HepG2 (cell line): ENCODE measurements around the gene ATG13. TPM values are rescaled to one million over a fixed set of nuclear protein-coding genes. Genes with fewer than 3 reads are reported as not detected.

Source experiments
- ATAC-seq: fragments of 200-7000 bp; cut with Tn5 transposase; 3 replicates; pipeline ENCODE4 v1.9.1; 2020; ENCODE audit warnings: mild to moderate bottlenecking, moderate library complexity
- BruUV-seq: library from RNA; stranded (reverse); fragments of 400-500 nt; replicated peaks from 2 replicates; lab custom pipeline; 2021; lab: Mats Ljungman, UMichigan
- CTCF ChIA-PET: fragments of 300-600 bp; formaldehyde crosslinking; extraction: SDS; loops from one replicate; lab custom pipeline; 2021; ENCODE audit warnings: low total read pairs, inconsistent platforms, low intra/inter-chr PET ratio; lab: Yijun Ruan, JAX
- POLR2A ChIA-PET: fragments of 350-600 bp; sonication (Branson Sonifier 250); formaldehyde crosslinking; loops from one replicate; lab custom pipeline; 2020; ENCODE audit warnings: antibody characterized with exemption, inconsistent platforms; lab: Yijun Ruan, JAX
- DNase-seq: peaks from one replicate; pipeline ENCODE4 v3.0.0-alpha.2; 2015; ENCODE audit warnings: low spot score
- FAIRE-seq: peaks from 3 replicates; lab custom pipeline; 2011; peaks lifted over from hg19 to GRCh38; lab: Jason Lieb, UNC
- H2AFZ ChIP-seq: one replicate; pipeline ENCODE4 v1.6.1; 2011; ENCODE audit warnings: low read length, inconsistent platforms
- H3K27ac ChIP-seq: fragments of 300-600 bp; 3 replicates; pipeline ENCODE4 v1.8.0; 2011; ENCODE audit warnings: mixed run types, mild to moderate bottlenecking, mixed read lengths, low read length, inconsistent platforms; ENCODE audit not compliant: insufficient read depth; ENCODE audit errors: extremely low read length
- H3K27me3 ChIP-seq, 2 experiments: fragments of 200-600 bp in 1 of 2; 2 replicates in 1 of 2; 3 replicates in 1 of 2; pipeline versions ENCODE4 v1.6.0 to v1.8.0; 2011; ENCODE audit warnings: low read length in 2 of 2, mild to moderate bottlenecking in 2 of 2, moderate library complexity in 2 of 2, inconsistent platforms in 1 of 2; ENCODE audit not compliant: insufficient read depth in 2 of 2, control insufficient read depth in 1 of 2
- H3K36me3 ChIP-seq, 2 experiments: fragments of 200-600 bp in 1 of 2; replicated peaks in 1 of 2; 2 replicates in 1 of 2; 3 replicates in 1 of 2; pipeline versions ENCODE4 v1.5.1 to v1.8.0; 2011; ENCODE audit warnings: low read length in 2 of 2, inconsistent platforms in 1 of 2; ENCODE audit not compliant: insufficient read depth in 2 of 2, control insufficient read depth in 1 of 2
- H3K4me1 ChIP-seq: 2 replicates; pipeline ENCODE4 v1.5.1; 2012; ENCODE audit warnings: low read length, inconsistent platforms; ENCODE audit not compliant: insufficient read depth
- H3K4me2 ChIP-seq: 2 replicates; pipeline ENCODE4 v1.6.0; 2011; ENCODE audit warnings: low read depth, low read length, inconsistent platforms
- H3K4me3 ChIP-seq, 3 experiments: fragments of 200-600 bp in 1 of 3; sonication (generic), shearing (Covaris generic) in 1 of 3; replicated peaks in 1 of 3; 2 replicates each; pipeline ENCODE4 v1.5.1; 2011 to 2016; ENCODE audit warnings: low read length in 3 of 3, inconsistent platforms in 2 of 3, low read depth in 2 of 3, mild to moderate bottlenecking in 2 of 3, control low read depth in 1 of 3, mixed read lengths in 1 of 3; ENCODE audit not compliant: insufficient read depth in 1 of 3
- H3K79me2 ChIP-seq: one replicate; pipeline ENCODE4 v1.6.1; 2011; ENCODE audit warnings: low read length, inconsistent platforms; ENCODE audit not compliant: insufficient read depth
- H3K9ac ChIP-seq: 2 replicates; pipeline ENCODE4 v1.6.0; 2011; ENCODE audit warnings: mild to moderate bottlenecking, low read depth, low read length, inconsistent platforms; ENCODE audit not compliant: insufficient read depth
- H3K9me3 ChIP-seq: 2 replicates; pipeline ENCODE4 v1.5.1; 2012; ENCODE audit warnings: mild to moderate bottlenecking, low read length
- H4K20me1 ChIP-seq: 2 replicates; pipeline ENCODE4 v1.6.0; 2011; ENCODE audit warnings: inconsistent platforms, mild to moderate bottlenecking, low read length, moderate library complexity; ENCODE audit not compliant: insufficient read depth
- KLF16 ChIP-seq, 2 experiments: sonication (generic) in 1 of 2; formaldehyde crosslinking in 1 of 2; IDR thresholded peaks; 2 replicates each; pipeline versions ENCODE4 v1.6.1 to v1.8.0; 2016 to 2023; ENCODE audit warnings: missing genetic modification reagents in 2 of 2, missing compliant biosample characterization in 1 of 2
- KMT2B ChIP-seq: IDR thresholded peaks from 2 replicates; pipeline ENCODE4 v1.6.1; 2016; ENCODE audit warnings: missing genetic modification reagents, missing compliant biosample characterization
- ZNF264 ChIP-seq: sonication (generic); formaldehyde crosslinking; IDR thresholded peaks from 2 replicates; pipeline ENCODE4 v1.4.0; 2020; ENCODE audit warnings: missing genetic modification reagents
- ZNF512B ChIP-seq: sonication (generic); formaldehyde crosslinking; IDR thresholded peaks from 2 replicates; pipeline ENCODE4 v1.5.1; 2020; ENCODE audit warnings: missing genetic modification reagents, mild to moderate bottlenecking, borderline replicate concordance
- ZNF629 ChIP-seq: sonication (generic); formaldehyde crosslinking; conservative IDR thresholded peaks from 2 replicates; pipeline ENCODE4 v1.5.0; 2020; ENCODE audit warnings: missing genetic modification reagents
- ZNF782 ChIP-seq: sonication (generic); formaldehyde crosslinking; IDR thresholded peaks from 2 replicates; pipeline ENCODE4 v1.4.0; 2020; ENCODE audit warnings: missing genetic modification reagents, mild to moderate bottlenecking, borderline replicate concordance
- ZNF792 ChIP-seq: IDR thresholded peaks from 2 replicates; pipeline ENCODE4 v1.6.1; 2016
- whole genome bisulfite sequencing: methylation state at CpG from one replicate; pipeline ENCODE4 v1.1.6; 2017; ENCODE audit warnings: low lambda C conversion rate; 5-methylcytosine and 5-hydroxymethylcytosine counted together
- in situ Hi-C: cut with HindIII; loops from 2 replicates; pipeline ENCODE4 v1.10.0; 2017; ENCODE audit warnings: low pct_unique_long_range_greater_than_20kb; ENCODE audit not compliant: extremely low pct_ligation_motif_present
- intact Hi-C: fragments of 100-400 bp; cut with micrococcal nuclease; formaldehyde crosslinking; loops from one replicate; pipeline ENCODE4 v1.10.0; 2022; ENCODE audit not compliant: unreplicated experiment
- polyA plus RNA-seq, 8 experiments: library from polyadenylated mRNA; depleted of rRNA in 3 of 8; stranded (reverse) in 7 of 8; unstranded in 1 of 8; fragments of >200 nt; fragmentation: Illumina TruSeq in 4 of 8; extraction: Trizol in 4 of 8; gene quantifications; 2 replicates each; pipeline versions ENCODE4 v1.2.1 to v1.2.3, GENCODE V29; 2011 to 2016; ENCODE audit warnings: low read depth in 4 of 8, missing spikeins in 1 of 8, mixed read lengths in 1 of 8; ENCODE audit not compliant: insufficient read depth in 1 of 8
- total RNA-seq, 5 experiments: library from RNA; depleted of rRNA; stranded (reverse); fragments of >200 nt; fragmentation: Illumina TruSeq; extraction: Trizol; gene quantifications; 2 replicates each; pipeline ENCODE4 v1.2.3, GENCODE V29; 2016; ENCODE audit warnings: low read depth in 1 of 5
- TF ChIP-seq, protein P1 (sequence below): sonication (generic); formaldehyde crosslinking; IDR thresholded peaks from 2 replicates; pipeline ENCODE4 v1.4.0; 2020; ENCODE audit warnings: mild to moderate bottlenecking, low read depth, missing genetic modification reagents
- TF ChIP-seq, protein P2 (sequence below): sonication (generic); formaldehyde crosslinking; IDR thresholded peaks from 2 replicates; pipeline ENCODE4 v1.5.0; 2020; ENCODE audit warnings: missing genetic modification reagents

Gene ATG13
- total and polyA plus RNA-seq, 2 of the 13 experiments (the other 11 are each of a cell fraction or from before 2014, with no cell fraction given): 55.0 to 77.3 TPM

DNA sequence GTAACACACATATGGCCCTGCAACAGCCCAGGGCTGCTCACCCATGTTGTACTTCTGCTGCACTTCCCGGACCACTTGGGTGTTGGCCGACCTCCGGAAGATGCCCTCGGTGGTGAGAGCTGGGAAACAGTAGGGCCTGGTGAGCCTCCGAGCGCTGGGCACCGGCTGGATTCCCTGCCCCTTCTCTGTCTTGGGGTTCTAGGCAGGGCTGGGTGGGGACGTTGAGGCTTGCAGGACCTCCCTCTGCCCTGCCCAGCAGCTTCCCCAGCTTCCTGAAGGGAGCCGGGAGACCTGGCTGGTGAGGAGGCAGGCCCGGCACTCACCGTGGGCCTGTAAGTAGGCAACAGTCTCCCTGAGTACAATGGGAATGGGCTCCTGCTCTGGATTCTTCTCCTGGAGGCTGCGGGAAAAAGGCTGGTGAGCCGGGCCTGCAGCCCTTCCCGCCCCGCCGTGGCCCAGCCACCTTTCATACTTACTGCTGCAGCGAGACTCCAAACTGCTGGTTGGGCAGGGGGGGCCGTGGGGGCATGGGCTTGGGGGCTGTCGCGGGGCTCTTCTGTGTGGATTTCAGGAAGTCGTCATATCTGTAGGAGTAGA, 62.9 kb downstream of the ATG13 start (continued):
- TF ChIP-seq, protein P1, sequence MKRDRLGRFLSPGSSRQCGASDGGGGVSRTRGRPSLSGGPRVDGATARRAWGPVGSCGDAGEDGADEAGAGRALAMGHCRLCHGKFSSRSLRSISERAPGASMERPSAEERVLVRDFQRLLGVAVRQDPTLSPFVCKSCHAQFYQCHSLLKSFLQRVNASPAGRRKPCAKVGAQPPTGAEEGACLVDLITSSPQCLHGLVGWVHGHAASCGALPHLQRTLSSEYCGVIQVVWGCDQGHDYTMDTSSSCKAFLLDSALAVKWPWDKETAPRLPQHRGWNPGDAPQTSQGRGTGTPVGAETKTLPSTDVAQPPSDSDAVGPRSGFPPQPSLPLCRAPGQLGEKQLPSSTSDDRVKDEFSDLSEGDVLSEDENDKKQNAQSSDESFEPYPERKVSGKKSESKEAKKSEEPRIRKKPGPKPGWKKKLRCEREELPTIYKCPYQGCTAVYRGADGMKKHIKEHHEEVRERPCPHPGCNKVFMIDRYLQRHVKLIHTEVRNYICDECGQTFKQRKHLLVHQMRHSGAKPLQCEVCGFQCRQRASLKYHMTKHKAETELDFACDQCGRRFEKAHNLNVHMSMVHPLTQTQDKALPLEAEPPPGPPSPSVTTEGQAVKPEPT: no peak
- TF ChIP-seq KLF16 (CRISPR knock-in tag; IDR thresholded peaks at IDR 0.05): no peak
- TF ChIP-seq, protein P2, sequence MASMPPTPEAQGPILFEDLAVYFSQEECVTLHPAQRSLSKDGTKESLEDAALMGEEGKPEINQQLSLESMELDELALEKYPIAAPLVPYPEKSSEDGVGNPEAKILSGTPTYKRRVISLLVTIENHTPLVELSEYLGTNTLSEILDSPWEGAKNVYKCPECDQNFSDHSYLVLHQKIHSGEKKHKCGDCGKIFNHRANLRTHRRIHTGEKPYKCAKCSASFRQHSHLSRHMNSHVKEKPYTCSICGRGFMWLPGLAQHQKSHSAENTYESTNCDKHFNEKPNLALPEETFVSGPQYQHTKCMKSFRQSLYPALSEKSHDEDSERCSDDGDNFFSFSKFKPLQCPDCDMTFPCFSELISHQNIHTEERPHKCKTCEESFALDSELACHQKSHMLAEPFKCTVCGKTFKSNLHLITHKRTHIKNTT (CRISPR knock-in tag): no peak
- TF ChIP-seq, all 625 proteins: peak for 0

DNA sequence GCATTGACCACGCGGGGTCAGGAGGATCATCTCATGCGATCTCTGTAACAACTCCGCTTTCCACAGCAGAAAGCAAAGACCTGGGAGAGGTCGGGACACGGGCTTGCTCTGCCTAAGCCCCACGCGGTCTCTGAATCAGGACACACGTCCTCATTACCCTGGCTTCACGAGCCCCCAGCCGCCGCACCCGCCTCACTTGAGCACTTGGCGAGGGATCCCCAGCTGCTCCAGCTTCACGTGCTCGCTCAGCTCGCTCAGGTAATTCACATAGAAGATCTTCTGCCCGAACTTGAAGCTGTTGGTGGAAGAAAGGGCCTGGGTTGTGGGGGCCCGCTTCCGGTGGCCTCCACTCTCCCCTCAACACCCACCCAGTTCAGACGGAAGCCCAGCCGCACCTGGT, 63.5 kb downstream of the ATG13 start:
- ATAC-seq (no peak), DNase-seq (no peak), FAIRE-seq (no peak)
- H2AFZ ChIP-seq: no peak overlapping the region
- no peak overlapping the region for H3K9ac ChIP-seq
- no peaks in the 10 kb centered on the region for H3K9me3 ChIP-seq
- peaks cover 27 to 51% of the 10 kb centered on the region in 2 experiments for H3K36me3 ChIP-seq
- peaks cover 8% of the 10 kb centered on the region for H3K4me1 ChIP-seq
- no peak overlapping the region for H3K4me3 ChIP-seq
- CTCF ChIA-PET: no interaction called here
- 96% methylated on average over 21 of the region's 22 CpGs for WGBS
- intact Hi-C loops: no loop called here
- H3K27me3 ChIP-seq: no peaks in the 10 kb centered on the region
- H3K79me2 ChIP-seq: no peaks in the 10 kb centered on the region
- H3K4me2 ChIP-seq: no peak overlapping the region
- no peak overlapping the region for H3K27ac ChIP-seq
- TF ChIP-seq ZNF782: no peak
- TF ChIP-seq KMT2B (CRISPR knock-in tag): no peak
- no peak for TF ChIP-seq ZNF264 (CRISPR knock-in tag)
- no peak for TF ChIP-seq ZNF512B (CRISPR knock-in tag)
- TF ChIP-seq ZNF629 (CRISPR knock-in tag): no peak
- no peak for TF ChIP-seq ZNF792 (CRISPR knock-in tag)
- BruUV-seq: no TSS peak
- in situ Hi-C loops: no loop called here
- H4K20me1 ChIP-seq: no peaks in the 10 kb centered on the region
- POLR2A ChIA-PET: interaction anchor here (1.2 kb wide), 1 partner anchor 38 kb away, joined by 3 read pairs; the partner anchor contains the start of gene F2
